GM12892 (cell line): ENCODE results near the gene NPY4R2.
"Not testable (repeated sequence)": the region's sequence is repeated elsewhere in the genome, so short reads cannot be mapped to it uniquely, and the experiment has no call there.

Experiments used
- POLR2A ChIP-seq: IDR thresholded peaks from 2 replicates; pipeline ENCODE4 v1.6.1; 2011; ENCODE audit warnings: low read depth, low read length, control low read depth
- POLR2AphosphoS5 ChIP-seq: IDR thresholded peaks from 2 replicates; pipeline ENCODE4 v1.6.1; 2011; ENCODE audit warnings: low read depth, low read length, control low read depth
- TAF1 ChIP-seq: IDR thresholded peaks from 2 replicates; pipeline ENCODE4 v1.6.1; 2011; ENCODE audit warnings: low read depth, mild to moderate bottlenecking, control low read depth, low read length, borderline replicate concordance

DNA sequence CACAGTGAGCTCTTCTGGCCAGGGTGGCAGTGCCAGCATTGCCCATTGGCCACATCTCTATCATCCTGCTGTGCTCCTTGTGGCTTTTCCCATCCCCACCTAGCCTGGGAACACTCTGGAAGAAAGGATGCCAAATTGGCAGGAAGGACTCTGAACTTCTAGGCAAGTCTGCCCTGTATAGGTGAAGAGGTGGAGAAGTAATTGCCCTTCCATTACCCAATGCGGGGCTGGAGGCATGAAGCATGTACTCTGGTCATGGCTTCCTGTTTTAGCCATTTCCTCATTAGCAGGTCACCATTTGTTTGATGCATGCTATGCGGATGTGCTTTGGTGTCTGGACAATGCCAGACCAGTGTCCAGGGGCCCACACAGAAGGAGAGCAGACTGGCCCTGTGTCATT, 32.1 kb upstream of the NPY4R2 start:
- not testable (repeated sequence) for TF ChIP-seq POLR2A, TAF1, POLR2AphosphoS5
